8988T (cell line): ENCODE data around the gene FRMD8.

ENCODE experiments used
- DNase-seq: peaks from one replicate; pipeline ENCODE4 v3.0.0; 2011

The FRMD8 gene

DNA sequence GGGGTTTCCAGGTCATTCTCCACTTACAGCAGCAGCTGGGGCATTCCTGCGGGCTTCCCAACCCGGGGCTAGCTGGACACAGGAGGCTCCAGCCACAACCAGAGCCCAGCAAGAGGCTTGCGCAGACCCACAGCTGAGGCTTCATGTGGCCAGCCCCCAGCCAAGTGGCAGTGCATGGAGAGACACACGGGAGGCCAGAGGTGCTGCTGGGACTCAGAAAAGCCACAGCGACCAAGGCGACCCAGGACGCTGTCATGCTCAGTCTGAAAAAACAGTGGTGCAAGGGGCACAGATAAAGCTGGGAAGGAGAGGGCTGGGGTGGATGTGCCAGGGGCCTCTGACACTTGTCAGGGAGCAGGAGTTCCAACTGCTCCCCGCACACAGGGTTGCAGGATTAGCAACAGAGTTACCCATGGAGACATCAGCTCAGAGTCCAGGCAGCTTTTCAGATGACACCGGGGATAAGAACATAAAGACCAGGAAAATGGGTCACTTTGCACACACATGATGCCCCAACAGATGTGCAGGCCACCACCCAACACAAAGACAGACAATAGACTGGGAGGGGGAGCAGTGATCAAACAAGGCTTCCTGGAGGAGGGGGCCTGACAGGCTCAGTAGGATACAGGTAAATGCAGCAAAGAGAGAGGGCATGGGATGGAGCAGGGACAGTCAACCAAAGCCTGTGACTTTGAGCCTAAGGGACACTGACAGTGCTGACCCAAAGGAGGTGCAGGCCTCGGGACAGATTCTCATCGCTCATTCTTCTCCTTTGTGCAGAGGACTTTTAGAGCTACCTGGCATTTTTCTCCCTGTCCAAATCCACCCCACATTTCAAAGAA lies 29.3 kb downstream of the FRMD8 start:
- DNase-seq = peak; percentile 11

DNA sequence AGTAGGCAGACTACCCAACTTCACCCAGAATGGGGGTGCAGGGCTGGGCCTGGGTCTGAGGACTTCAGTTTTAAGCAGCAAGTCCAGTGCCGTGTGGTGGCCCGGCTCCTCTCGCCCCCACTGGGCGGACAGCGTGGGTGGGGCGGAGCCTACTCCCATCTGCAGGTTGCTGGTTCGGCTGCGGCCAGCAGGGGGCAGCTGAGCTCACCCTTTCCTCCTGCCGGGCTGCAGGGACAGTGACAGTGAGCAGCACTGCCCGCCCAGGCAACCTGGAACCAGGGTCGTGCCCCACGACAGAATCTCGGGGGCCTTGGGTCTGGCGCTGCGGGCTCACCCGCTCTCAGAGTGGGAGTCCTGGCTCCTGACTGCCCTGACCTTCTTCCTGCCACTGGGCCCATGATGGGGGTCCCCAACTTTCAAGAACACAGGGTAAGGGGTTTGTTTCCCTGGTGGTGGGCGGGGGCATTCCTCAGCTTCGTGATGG lies 29.9 kb downstream of the FRMD8 start:
- DNase-seq = peak; percentile 99

- DNase-seq = no peak
These were observed 30.6 kb downstream of the FRMD8 start for GRCh38 chr11:65416841-65417701.

GRCh38 chr11:65417702-65418430 lies 31.4 kb downstream of the FRMD8 start:
- no peak for DNase-seq

- DNase-seq = no peak
These were observed 31.9 kb downstream of the FRMD8 start for GRCh38 chr11:65418431-65418680.

GRCh38 chr11:65418681-65419459 lies 32.4 kb downstream of the FRMD8 start:
- DNase-seq = peak; percentile 93

DNA sequence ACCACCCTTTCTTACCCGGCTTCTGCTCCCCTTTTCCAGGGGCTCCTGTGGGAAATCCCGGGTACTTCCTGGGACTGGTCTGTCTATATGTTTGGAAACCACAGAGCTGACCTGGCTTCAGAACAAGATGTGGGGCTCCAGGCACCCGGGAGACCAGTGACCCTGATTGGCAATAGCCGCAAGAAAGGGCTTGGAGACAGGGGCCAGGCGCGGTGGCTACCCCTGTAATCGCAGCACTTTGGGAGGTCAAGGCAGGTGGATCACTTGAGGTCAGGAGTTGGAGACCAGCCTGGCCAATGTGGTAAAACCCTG lies 33.0 kb downstream of the FRMD8 start:
- no peak for DNase-seq

DNA sequence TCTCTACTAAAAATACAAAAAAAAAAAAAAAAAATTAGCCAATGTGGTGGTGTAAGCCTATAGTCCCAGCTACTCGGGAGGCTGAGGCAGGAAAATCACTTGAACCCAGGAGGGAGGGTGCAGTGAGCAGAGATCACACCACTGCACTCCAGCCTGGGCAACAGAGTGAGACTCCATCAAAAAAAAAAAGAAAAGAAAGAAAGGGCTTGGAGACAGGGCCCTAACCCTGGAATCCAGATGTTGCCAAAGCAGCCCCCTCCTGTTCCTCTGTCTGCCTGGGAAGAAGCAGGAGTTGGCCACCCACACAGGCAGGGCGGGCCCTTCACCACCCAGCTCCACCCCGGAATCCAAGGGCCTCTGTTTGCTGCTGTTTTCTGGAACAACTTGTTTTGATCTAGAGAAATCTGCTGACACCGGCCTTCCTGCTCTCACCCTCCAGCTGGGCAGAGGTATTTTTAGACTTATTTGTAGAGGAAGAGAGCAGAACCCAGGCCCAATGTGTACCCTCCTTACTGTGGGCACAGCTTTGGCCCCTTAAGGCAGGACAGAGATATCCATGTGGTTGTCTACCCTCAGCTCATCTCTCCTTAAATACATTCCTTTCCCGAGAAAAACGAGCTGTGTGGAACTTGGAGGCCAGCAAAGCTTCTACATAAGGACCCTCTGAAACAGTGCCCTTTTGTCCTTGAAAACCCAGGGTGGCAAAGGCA lies 33.5 kb downstream of the FRMD8 start:
- DNase-seq = no peak

DNA sequence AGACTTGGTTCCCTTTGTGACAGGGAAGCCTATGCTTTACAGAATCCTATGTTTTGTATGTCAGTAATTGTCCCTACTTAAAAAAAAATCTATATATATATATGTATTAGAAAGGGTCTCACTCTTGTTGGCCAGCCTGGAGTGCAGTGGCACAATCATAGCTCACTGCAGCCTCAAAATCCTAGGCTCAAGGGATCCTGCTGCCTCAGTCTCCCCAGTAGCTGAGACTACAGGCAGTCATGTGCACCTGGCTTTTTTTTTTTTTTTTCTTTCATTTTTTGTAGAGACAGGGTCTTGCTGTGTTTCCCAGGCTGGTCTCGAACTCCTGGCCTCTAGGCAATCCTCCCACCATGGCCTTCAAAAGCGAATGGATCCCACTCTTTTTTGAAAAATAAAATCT lies 34.1 kb downstream of the FRMD8 start:
- DNase-seq = no peak

DNA sequence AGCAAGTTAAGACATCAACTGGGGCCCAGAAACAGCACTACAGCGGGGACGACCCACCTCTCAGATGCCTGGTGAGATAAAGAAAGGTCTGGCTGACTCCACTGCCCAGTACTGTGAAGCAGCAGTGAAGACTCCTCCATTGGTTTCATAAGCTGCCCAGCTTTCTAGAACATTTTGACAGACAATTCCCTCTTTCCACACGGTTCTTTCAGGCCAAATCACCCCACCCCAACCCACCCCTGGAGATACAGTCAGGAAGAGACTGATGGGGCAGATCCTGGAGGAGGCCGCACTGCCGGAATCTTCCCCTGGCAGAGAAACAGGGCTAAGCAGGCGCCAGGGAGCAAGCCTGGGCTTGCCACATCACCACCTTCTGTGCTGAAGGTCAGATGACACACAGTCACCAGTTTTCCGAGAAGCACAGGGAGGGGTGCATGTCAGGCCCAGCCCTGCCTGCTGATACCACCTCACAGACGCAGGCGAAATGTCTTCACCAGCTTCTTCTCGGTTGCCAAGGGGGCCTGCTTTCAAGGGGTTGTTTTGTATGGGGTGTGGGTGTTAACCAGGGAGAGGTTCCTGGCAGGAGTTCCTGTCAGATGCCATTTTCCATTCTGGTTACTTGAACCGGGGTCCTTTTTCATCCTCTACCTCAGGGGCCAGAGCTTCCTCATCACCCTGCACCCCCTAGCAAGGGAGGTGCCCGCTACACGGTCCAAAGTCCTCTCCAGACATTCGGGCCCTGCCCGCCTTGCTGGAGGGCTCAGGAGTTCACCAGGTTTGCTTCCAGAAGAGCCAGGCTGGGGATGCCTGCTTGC lies 34.7 kb downstream of the FRMD8 start:
- no peak for DNase-seq

- peak; percentile 69 for DNase-seq
These were observed 35.6 kb downstream of the FRMD8 start for GRCh38 chr11:65421794-65422632.

GRCh38 chr11:65422633-65423515 lies 36.4 kb downstream of the FRMD8 start, which contains the start of gene NEAT1:
TSS of gene NEAT1 (plus strand) at chr11:65422798.
- DNase-seq = peak; percentile 63

- DNase-seq = no peak
These were observed 37.2 kb downstream of the FRMD8 start for GRCh38 chr11:65423516-65424204.

GRCh38 chr11:65424205-65425104 lies 38.0 kb downstream of the FRMD8 start:
- no peak for DNase-seq

- DNase-seq = no peak
These were observed 38.9 kb downstream of the FRMD8 start for GRCh38 chr11:65425105-65425970.
